ENCODE data around the gene MACROD2. TPM values are rescaled to one million over a fixed set of nuclear protein-coding genes. Genes with fewer than 3 reads are reported as not detected.

The MACROD2 gene
- polyA plus RNA-seq, 6 donors from 2014 or later = 27.2 to 49.3 (median 36.4) TPM

DNA sequence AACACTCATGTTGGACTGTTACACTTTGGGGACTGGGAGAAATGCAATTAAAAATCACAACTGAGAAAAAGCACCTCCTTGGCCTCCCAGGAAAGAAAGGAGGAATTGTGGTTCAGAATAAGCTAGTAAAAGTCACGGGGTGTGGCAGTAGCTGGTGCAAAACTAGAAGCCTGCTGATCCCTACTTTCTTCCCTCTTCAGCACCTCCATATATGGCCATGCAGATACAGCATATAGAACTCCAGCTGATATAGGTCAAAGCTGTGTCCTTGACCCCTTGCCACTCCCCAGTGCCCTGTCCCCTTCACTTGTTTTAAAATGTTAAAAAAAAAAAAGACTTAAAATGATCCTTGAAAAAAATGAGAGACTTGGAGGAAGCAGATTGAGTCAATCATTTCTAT, 347.6 kb downstream of the MACROD2 start:
- Mint-ChIP-seq H3K4me1 (peaks cover 0 to 4% (median 0%) of the 10 kb centered on the region in 3 donors), H3K27me3 (peaks cover 0 to 9% (median 0%) of the 10 kb centered on the region in 3 donors), H3K9me3 (no peaks in the 10 kb centered on the region), H3K4me3 (peak overlapping the region in 1 of 8 donors; percentile 16), H3K27ac (peak overlapping the region in 1 of 6 donors; percentile 41), H3K36me3 (no peaks in the 10 kb centered on the region)
- ATAC-seq (ENCODE audit: low read depth in 2 of 2) (no peak), DNase-seq (no peak)

DNA sequence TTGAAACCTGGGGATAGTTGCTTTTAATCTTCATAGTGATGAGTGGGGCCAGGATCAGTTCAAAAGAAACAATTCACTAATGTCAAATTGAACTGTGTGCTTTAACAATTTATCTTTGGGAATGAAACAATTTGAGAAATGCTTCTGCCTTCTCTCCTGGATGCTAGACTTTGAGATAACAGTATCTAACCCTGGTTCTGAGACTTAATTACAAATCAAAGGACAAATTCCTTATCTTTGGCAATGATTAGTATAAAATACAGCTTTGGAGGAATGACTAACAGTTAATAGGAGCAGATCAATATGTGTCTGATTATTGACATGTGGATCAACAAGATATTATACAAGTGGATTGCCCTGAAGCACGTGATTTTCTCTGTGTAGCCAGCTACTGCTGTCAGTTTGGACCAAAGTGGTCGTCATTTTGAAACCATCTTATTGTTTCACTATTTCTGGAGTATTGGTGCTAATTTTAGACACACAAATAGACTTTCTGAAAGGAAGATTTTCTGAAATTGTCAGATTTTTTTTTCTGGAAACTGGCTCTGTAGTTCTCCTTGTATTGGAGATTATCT, 348.3 kb downstream of the MACROD2 start:
- no peak overlapping the region for H3K4me3 Mint-ChIP-seq
- peaks cover 0 to 4% (median 0%) of the 10 kb centered on the region in 3 donors for H3K4me1 Mint-ChIP-seq
- H3K27ac Mint-ChIP-seq = no peak overlapping the region
- DNase-seq (no peak), ATAC-seq (ENCODE audit: low read depth in 2 of 2) (no peak)
- no peaks in the 10 kb centered on the region for H3K9me3 Mint-ChIP-seq
- H3K36me3 Mint-ChIP-seq = no peaks in the 10 kb centered on the region
- H3K27me3 Mint-ChIP-seq = peaks cover 0 to 9% (median 0%) of the 10 kb centered on the region in 3 donors

DNA sequence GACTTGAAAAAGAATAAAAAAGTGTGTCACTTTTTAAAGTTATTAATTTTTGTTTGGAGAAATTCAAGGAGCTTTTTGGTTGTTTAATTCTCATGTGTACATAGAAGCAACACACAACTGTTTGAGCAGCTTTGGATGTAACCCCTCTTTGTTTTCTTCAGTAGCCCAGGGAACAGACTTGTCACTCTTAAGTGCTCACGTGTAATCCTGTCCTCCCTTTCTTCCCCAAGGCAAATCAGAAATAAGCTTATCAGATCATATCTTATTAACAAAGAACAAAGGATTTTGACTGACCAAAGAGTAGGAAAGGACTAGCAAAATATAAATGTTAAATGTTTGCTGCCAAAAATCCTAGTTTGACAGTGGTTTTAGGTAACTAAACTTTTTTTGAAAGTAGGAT, 349.4 kb downstream of the MACROD2 start:
- Mint-ChIP-seq H3K27ac (no peak overlapping the region), H3K27me3 (peaks cover 0 to 9% (median 0%) of the 10 kb centered on the region in 3 donors), H3K9me3 (no peaks in the 10 kb centered on the region), H3K4me1 (peaks cover 0 to 4% (median 0%) of the 10 kb centered on the region in 3 donors), H3K36me3 (no peaks in the 10 kb centered on the region), H3K4me3 (no peak overlapping the region)
- ATAC-seq (ENCODE audit: low read depth in 2 of 2) (no peak), DNase-seq (no peak)

DNA sequence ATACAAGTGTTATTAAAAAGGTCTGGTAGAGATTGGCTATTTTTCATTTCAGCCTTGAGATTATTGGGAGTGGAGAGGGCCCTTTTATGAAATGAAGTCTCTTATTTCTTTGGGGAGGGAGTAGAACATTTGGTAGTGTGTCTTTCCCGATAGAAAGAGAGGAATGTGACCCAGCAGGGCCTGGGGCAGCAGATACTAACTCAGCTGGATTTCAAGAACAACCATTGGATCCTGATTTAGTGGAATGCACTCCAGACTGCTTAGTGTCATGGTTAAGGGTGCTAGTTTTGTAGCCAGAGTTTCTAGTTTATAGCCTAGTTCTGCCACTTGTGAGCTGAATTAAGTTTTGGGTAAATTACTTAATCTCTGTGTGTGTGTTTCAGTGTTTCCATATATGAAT, 360.5 kb downstream of the MACROD2 start:
- Mint-ChIP-seq H3K27ac (no peak overlapping the region), H3K27me3 (peaks cover 0 to 12% (median 0%) of the 10 kb centered on the region in 3 donors), H3K4me1 (no peaks in the 10 kb centered on the region), H3K9me3 (peaks cover 0 to 4% (median 0%) of the 10 kb centered on the region in 7 donors), H3K4me3 (no peak overlapping the region), H3K36me3 (no peaks in the 10 kb centered on the region)
- no peak for ATAC-seq (ENCODE audit: low read depth in 2 of 2)
- no peak for DNase-seq

DNA sequence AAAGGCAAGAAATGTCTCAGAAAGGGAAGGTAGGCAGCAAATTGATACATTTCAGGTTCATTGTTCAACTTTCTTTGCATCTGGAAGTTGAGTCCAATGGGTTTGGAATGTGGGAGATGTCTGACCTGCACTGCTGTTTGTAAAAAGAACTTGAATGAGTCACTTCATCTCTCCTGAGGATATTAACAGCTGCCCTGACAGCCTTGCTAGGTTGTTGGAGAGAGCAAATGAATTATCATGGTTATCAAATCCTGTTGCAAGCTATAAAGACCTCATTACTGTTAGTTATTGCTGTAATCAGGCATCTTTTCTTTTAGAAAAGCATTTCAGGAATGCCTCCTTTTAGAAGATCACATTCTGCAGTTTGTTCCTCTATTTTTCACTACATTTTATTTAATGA, 365.1 kb downstream of the MACROD2 start:
- Mint-ChIP-seq H3K9me3 (peaks cover 0 to 8% (median 4%) of the 10 kb centered on the region in 7 donors), H3K4me3 (no peak overlapping the region), H3K36me3 (no peaks in the 10 kb centered on the region), H3K27me3 (peaks cover 0 to 13% (median 0%) of the 10 kb centered on the region in 3 donors), H3K4me1 (no peaks in the 10 kb centered on the region), H3K27ac (no peak overlapping the region)
- DNase-seq (no peak), ATAC-seq (ENCODE audit: low read depth in 2 of 2) (no peak)

DNA sequence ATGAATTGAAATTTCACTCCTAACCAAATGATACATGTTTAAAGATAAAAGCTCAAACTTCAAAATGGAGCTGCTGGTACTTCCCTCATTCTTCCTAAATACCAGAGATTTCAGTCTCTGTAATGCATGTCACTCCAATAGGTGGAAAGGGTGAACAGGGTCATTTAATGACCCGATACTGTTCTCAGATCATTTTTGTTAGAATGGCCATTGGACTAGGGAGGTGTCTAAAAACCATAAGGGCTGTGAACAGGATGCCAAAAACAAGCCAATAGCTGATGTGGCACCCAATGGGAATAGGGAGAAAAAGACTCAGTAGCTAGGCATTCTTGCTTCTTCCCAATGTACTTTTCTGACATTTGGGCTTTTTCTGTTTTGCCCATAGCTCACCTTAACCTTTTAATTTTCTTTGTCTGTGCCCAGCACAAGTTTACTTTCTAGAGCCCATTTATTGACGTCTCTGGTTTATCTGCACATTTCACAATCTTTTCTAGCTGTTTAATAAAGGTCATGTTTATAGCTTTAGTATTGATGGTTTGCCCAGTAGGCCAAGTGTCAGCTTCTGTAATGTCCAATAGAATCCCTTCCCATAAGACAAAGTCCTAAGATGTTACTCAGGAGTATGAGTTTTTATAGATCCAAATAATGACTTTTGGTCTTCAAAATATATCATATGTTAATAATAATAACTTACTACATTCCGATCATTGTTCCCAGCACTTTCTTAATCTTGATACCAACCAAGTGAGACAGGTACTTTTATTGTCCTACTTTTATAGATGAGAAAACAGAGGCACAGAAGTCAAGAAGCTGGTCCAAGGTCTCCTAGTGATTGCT, 366.4 kb downstream of the MACROD2 start:
- no peak for ATAC-seq (ENCODE audit: low read depth in 2 of 2)

DNA sequence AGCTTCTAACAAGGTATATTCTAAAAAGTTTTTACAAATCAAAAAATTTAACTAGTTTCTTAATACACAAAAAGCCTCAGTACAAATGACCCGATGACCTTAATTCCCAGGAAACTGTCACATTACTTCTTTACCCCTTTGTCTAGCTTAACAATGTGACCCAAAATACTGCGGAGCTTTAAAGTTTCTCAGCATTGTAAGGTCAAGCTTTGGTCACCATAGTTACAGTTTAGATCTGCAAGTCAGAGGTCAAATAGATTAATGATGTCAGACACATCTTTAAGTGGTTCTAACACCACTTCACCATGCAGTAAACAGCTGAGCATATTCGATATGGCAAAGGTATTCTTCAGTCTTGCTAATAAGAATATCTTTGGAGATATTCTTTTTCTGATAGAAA, 378.9 kb downstream of the MACROD2 start:
- no peaks in the 10 kb centered on the region for H3K4me1 Mint-ChIP-seq
- H3K27ac Mint-ChIP-seq = no peak overlapping the region
- ATAC-seq (ENCODE audit: low read depth in 2 of 2) = no peak
- no peaks in the 10 kb centered on the region for H3K9me3 Mint-ChIP-seq
- DNase-seq = no peak
- no peak overlapping the region for H3K4me3 Mint-ChIP-seq
- H3K27me3 Mint-ChIP-seq = peaks cover 0 to 8% (median 0%) of the 10 kb centered on the region in 3 donors
- no peaks in the 10 kb centered on the region for H3K36me3 Mint-ChIP-seq

More for the DNA sequence above, 366.4 kb downstream of the MACROD2 start:
- Mint-ChIP-seq H3K27me3 (peaks cover 0 to 8% (median 0%) of the 10 kb centered on the region in 3 donors), H3K9me3 (peaks cover 3 to 19% (median 5%) of the 10 kb centered on the region in 7 donors), H3K4me3 (no peak overlapping the region), H3K4me1 (no peaks in the 10 kb centered on the region), H3K36me3 (no peaks in the 10 kb centered on the region), H3K27ac (no peak overlapping the region)
- DNase-seq = no peak

DNA sequence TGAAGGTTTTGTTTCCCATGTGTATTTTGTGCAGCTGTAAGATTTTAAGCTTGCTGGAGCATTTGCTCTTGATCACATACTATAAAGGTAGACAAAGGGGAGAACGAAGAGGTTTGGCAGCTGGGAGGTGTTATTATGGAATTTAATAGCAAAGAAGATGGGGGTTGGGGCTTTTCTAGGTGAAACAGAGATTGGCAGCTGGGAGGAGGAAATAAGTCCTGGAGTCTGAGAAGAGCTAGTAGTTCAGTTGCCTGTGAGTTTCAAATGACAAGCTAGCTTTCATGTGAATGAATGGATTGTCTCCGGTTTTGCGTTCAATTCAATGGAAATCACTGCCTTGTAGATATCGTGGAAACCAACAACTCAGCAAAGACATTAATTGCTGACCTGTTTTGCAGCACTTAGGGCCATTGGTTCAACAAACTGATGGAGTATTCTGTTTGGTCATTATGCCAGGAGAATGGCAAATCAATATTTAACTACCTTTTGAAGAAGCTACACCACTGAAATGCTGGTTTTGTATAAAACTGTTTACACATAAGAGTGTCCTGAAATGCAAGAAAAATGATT, 380.2 kb downstream of the MACROD2 start:
- no peaks in the 10 kb centered on the region for H3K9me3 Mint-ChIP-seq
- no peaks in the 10 kb centered on the region for H3K4me1 Mint-ChIP-seq
- ATAC-seq (ENCODE audit: low read depth in 2 of 2) = no peak
- H3K27ac Mint-ChIP-seq = no peak overlapping the region
- DNase-seq = no peak
- H3K36me3 Mint-ChIP-seq = no peaks in the 10 kb centered on the region
- no peak overlapping the region for H3K4me3 Mint-ChIP-seq
- H3K27me3 Mint-ChIP-seq = peaks cover 0 to 8% (median 0%) of the 10 kb centered on the region in 3 donors

DNA sequence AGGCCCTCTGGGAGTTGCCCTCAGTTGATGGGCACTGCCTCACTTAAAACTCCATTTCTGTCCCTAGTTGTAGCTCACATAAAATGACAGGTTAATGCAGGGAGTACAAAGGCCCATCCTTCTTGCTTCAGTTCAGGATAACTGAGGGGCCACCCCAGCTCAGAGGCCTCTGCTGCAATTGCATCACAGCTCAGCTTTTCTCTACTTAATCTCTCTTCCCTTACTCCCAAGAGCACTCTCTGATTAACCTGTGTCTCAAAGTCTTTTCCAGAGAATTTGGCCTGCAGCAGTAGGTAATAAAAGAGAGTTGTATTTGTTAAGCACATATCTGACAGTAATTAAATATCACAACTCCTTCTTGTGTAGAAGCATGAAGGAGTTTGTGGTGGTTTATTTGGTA, 383.0 kb downstream of the MACROD2 start:
- no peak overlapping the region for H3K4me3 Mint-ChIP-seq
- ATAC-seq (ENCODE audit: low read depth in 2 of 2) = no peak
- no peaks in the 10 kb centered on the region for H3K36me3 Mint-ChIP-seq
- no peaks in the 10 kb centered on the region for H3K4me1 Mint-ChIP-seq
- H3K27me3 Mint-ChIP-seq = peaks cover 0 to 9% (median 0%) of the 10 kb centered on the region in 3 donors
- no peak for DNase-seq
- H3K27ac Mint-ChIP-seq = no peak overlapping the region
- H3K9me3 Mint-ChIP-seq = peaks cover 0 to 4% (median 0%) of the 10 kb centered on the region in 7 donors

DNA sequence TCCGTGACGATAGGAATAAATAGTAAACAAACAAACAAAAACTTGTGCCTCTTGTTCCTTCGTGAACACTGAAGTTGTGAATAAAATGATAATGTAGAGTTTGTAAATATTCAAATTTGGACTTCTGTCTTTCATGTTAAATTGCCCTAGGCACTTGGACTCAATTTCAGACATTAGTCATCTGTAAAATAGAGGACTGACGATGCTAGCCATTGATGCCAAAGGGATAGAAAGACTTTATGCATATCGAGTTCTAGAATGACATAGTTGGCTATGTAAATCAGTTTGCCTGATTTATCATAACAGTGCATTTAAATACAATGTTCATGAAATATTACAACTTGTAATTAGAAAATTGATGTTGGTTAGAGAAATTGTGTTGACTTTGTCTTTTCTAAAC, 388.0 kb downstream of the MACROD2 start:
- Mint-ChIP-seq H3K9me3 (peaks cover 3 to 14% (median 5%) of the 10 kb centered on the region in 7 donors), H3K4me3 (no peak overlapping the region), H3K27ac (no peak overlapping the region), H3K36me3 (no peaks in the 10 kb centered on the region), H3K27me3 (peaks cover 0 to 5% (median 0%) of the 10 kb centered on the region in 3 donors), H3K4me1 (no peaks in the 10 kb centered on the region)
- ATAC-seq (ENCODE audit: low read depth in 2 of 2) = no peak
- no peak for DNase-seq

DNA sequence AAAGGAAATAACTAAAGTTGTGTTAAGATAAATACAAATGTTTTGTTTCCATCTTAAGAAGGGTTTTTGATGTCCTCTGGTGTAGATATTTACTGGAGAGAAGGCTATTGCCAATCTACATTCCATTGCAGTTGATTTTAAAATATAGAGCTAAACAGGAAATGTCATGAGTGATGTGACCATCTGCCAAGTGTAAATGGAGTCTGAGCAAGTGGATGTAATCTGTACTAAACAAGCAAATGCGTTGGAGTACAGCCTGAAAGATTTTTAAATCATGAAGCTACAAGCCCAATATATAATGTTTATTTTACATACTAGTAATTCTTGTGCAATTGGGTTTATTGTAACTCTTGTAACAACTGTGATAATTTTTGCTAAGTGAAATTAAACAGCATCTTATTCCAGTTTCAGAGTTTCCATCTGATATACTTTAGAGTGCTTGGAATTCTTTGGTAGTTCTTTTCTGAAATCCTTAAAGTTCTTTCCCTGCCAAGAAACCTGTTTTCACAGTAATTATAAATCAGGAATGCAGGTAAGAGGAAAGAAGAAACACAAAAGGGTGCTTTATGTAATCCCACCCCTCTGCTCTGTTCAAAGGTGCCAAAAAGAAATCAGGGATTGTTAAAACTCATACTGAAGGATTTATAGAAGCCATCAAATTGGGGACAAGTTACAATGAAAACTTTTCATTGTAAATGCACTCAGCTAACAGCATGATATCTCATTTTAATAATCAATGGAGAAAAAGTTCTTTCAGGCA, 389.3 kb downstream of the MACROD2 start:
- Mint-ChIP-seq H3K27me3 (peaks cover 0 to 5% (median 0%) of the 10 kb centered on the region in 3 donors), H3K4me1 (no peaks in the 10 kb centered on the region), H3K36me3 (no peaks in the 10 kb centered on the region), H3K9me3 (peaks cover 3 to 16% (median 5%) of the 10 kb centered on the region in 7 donors), H3K27ac (no peak overlapping the region), H3K4me3 (no peak overlapping the region)
- no peak for ATAC-seq (ENCODE audit: low read depth in 2 of 2)
- no peak for DNase-seq

DNA sequence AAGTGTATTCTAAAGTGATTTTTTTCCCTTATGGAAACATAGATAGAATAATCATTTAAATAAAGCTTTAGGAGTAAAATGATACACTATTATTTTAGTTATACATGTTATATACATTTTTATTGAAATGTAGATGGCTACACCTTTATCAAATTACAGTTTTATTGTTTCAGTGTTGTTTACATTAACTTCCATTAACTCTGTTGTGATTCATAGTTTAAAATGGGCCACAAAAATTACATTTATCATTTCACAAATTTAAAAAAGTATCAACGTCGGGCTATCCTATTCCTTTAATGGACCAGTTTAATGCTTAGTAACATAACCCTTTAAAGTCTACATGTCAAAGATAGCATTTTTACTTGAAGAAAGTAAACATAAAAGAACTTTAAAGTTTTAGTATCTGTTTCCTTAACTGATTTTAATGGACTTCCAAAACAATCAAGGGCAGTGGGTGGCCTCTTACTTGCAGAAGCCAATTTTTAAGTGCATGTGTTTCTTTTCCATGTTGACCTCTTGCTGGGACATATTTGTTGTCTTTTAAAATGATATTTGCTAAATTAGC, 389.9 kb downstream of the MACROD2 start:
- peaks cover 0 to 5% (median 0%) of the 10 kb centered on the region in 3 donors for H3K27me3 Mint-ChIP-seq
- H3K36me3 Mint-ChIP-seq = no peaks in the 10 kb centered on the region
- no peak overlapping the region for H3K27ac Mint-ChIP-seq
- no peak overlapping the region for H3K4me3 Mint-ChIP-seq
- DNase-seq (no peak), ATAC-seq (ENCODE audit: low read depth in 2 of 2) (no peak)
- H3K9me3 Mint-ChIP-seq = peaks cover 3 to 16% (median 5%) of the 10 kb centered on the region in 7 donors
- no peaks in the 10 kb centered on the region for H3K4me1 Mint-ChIP-seq

DNA sequence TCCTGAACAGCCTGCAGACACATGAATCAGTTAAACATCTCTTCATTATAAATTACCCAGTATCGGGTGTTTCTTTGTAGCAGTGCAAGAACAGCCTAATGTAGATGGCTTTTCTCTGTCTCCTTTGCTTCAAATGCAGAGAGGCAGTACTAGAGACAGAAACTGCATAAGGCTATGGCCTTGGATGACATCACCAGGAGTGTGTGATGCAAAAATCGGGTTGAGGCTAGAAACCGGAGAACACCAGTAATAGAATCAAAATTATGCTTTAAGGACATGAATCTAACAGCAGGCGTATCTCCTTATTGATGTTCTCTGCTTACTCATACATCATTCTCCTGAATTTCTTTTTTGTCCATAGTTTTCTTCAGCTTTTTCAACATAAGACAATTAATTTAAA, 391.4 kb downstream of the MACROD2 start:
- Mint-ChIP-seq H3K4me3 (no peak overlapping the region), H3K4me1 (no peaks in the 10 kb centered on the region), H3K27ac (peak overlapping the region in 1 of 6 donors; percentile 34), H3K36me3 (no peaks in the 10 kb centered on the region), H3K27me3 (no peaks in the 10 kb centered on the region), H3K9me3 (peaks cover 1 to 16% (median 7%) of the 10 kb centered on the region in 7 donors)
- DNase-seq (no peak), ATAC-seq (ENCODE audit: low read depth in 2 of 2) (no peak)
